ENCODE data around the gene DUSP8.

- no peak for TF ChIP-seq CTCF (IDR thresholded peaks at IDR 0.05)
- TF ChIP-seq ZBTB43 (CRISPR knock-in tag; IDR thresholded peaks at IDR 0.05): no peak
- no peak for TF ChIP-seq MAX (CRISPR knock-in tag; IDR thresholded peaks at IDR 0.05)
- no peak for TF ChIP-seq NR2C2 (CRISPR knock-in tag; IDR thresholded peaks at IDR 0.05)
- no peak for TF ChIP-seq ATF2 (CRISPR knock-in tag; IDR thresholded peaks at IDR 0.05; ENCODE audit: borderline replicate concordance, low read depth)
- no peak for TF ChIP-seq AFF4 (CRISPR knock-in tag; IDR thresholded peaks at IDR 0.05; ENCODE audit: borderline replicate concordance)
- no peak for TF ChIP-seq E2F1 (CRISPR knock-in tag; IDR thresholded peaks at IDR 0.05)
- no peak for TF ChIP-seq ZNF263 (CRISPR knock-in tag; IDR thresholded peaks at IDR 0.05; ENCODE audit: low read depth)
- no peak for TF ChIP-seq TEAD4 (CRISPR knock-in tag; IDR thresholded peaks at IDR 0.05)
- no peak for TF ChIP-seq USF1 (CRISPR knock-in tag; IDR thresholded peaks at IDR 0.05)
- no peak for TF ChIP-seq IRF1 (CRISPR knock-in tag; IDR thresholded peaks at IDR 0.05)
- no peak for TF ChIP-seq HMGXB4 (CRISPR knock-in tag; IDR thresholded peaks at IDR 0.05)
- TF ChIP-seq JUN (CRISPR knock-in tag; IDR thresholded peaks at IDR 0.05): no peak
These were observed 35.8 kb downstream of the DUSP8 start for GRCh38 chr11:1536065-1536843.

All from WTC11 (cell line).